C1 segment of cervical spinal cord (tissue), 14 donors: ENCODE results near the gene HEATR3.
A peak's percentile ranks its signal among the peaks of the same experiment; 100 is the strongest.

Source experiments
- DNase-seq, 14 donors: peaks; one replicate each; lab custom pipeline; 2025; lab: John Stamatoyannopoulos, UW

Gene HEATR3

GRCh38 chr16:50065624-50066481 is at the start of gene HEATR3:
Gene HEATR3, plus strand, starts transcription at chr16:50065970. Its CDS starts 162 bp downstream, at chr16:50066132.
- peak; percentile 63 to 94 (median 91) for DNase-seq

- no peak for DNase-seq
Observed at GRCh38 chr16:50017553-50017952, 48.2 kb upstream of the HEATR3 start.

- DNase-seq: no peak
Observed at GRCh38 chr16:50021544-50021943, 44.2 kb upstream of the HEATR3 start.

- DNase-seq: no peak
Observed at GRCh38 chr16:50023641-50024040, 42.1 kb upstream of the HEATR3 start.

GRCh38 chr16:50024207-50024606 is 41.6 kb upstream of the HEATR3 start:
- DNase-seq: peak in 1 of 14 donors; percentile 9

- DNase-seq: peak; percentile 73 to 95 (median 92)
Observed at GRCh38 chr16:50024684-50025536, 40.9 kb upstream of the HEATR3 start, which contains the start of gene CNEP1R1. Gene CNEP1R1, plus strand, starts transcription at chr16:50025225. Its CDS starts 91 bp downstream, at chr16:50025316.

GRCh38 chr16:50025537-50025931 is 40.2 kb upstream of the HEATR3 start:
- peak in 1 of 14 donors; percentile 28 for DNase-seq

GRCh38 chr16:50027829-50028228 is 37.9 kb upstream of the HEATR3 start:
- DNase-seq: no peak

GRCh38 chr16:50035468-50035992 is 30.2 kb upstream of the HEATR3 start:
- DNase-seq: no peak

GRCh38 chr16:50036426-50036825 is 29.3 kb upstream of the HEATR3 start:
- no peak for DNase-seq

- DNase-seq: no peak
Observed at GRCh38 chr16:50037662-50038220, 28.0 kb upstream of the HEATR3 start.

- no peak for DNase-seq
Observed at GRCh38 chr16:50038286-50038685, 27.5 kb upstream of the HEATR3 start.

- peak in 11 of 14 donors; percentile 4 to 41 (median 14) for DNase-seq
Observed at GRCh38 chr16:50038756-50039529, 26.8 kb upstream of the HEATR3 start.

- no peak for DNase-seq
Observed at GRCh38 chr16:50040018-50040417, 25.8 kb upstream of the HEATR3 start.

- DNase-seq: no peak
Observed at GRCh38 chr16:50040710-50041109, 25.1 kb upstream of the HEATR3 start.

- no peak for DNase-seq
Observed at GRCh38 chr16:50043358-50043757, 22.4 kb upstream of the HEATR3 start.

GRCh38 chr16:50045412-50045811 is 20.4 kb upstream of the HEATR3 start:
- DNase-seq: no peak

GRCh38 chr16:50046853-50047252 is 18.9 kb upstream of the HEATR3 start:
- DNase-seq: no peak

- no peak for DNase-seq
Observed at GRCh38 chr16:50047864-50048263, 17.9 kb upstream of the HEATR3 start.

- no peak for DNase-seq
Observed at GRCh38 chr16:50050802-50051201, 15.0 kb upstream of the HEATR3 start.

- DNase-seq: no peak
Observed at GRCh38 chr16:50056226-50056625, 9.5 kb upstream of the HEATR3 start.
